HCT116 (cell line): Measurements from ENCODE around the gene GABRR2. TPM values are rescaled to one million over a fixed set of nuclear protein-coding genes. Genes with fewer than 3 reads are reported as not detected.

Experiments used
- ATAC-seq: fragments of 200-7000 bp; cut with Tn5 transposase; 2 replicates; pipeline ENCODE4 v1.9.1; 2020; ENCODE audit warnings: mild to moderate bottlenecking, moderate library complexity
- BruUV-seq: library from RNA; stranded (reverse); fragments of 400-500 nt; replicated peaks from 2 replicates; lab custom pipeline; 2021; lab: Mats Ljungman, UMichigan
- CTCF ChIA-PET: fragments of 300-600 bp; sonication (Branson Sonifier 250); formaldehyde crosslinking; loops from one replicate; lab custom pipeline; 2021; ENCODE audit warnings: antibody characterized with exemption; lab: Charles Lee
- POLR2A ChIA-PET: fragments of 300-600, 350-600 bp; sonication (Branson Sonifier 250); formaldehyde crosslinking; loops from one replicate; lab custom pipeline; 2021; ENCODE audit warnings: antibody characterized with exemption; lab: Charles Lee
- RAD21 ChIA-PET, 2 experiments: fragments of 300-600 bp; sonication (Branson Sonifier 250); formaldehyde crosslinking; loops; one replicate each; lab custom pipeline; 2023; ENCODE audit warnings: low total read pairs in 2 of 2; ENCODE audit not compliant: uncharacterized antibody in 2 of 2, unreplicated experiment in 2 of 2, low non-redundant PET in 1 of 2; lab: Charles Lee
- DNase-seq: peaks from one replicate; pipeline ENCODE4 v3.0.0-alpha.2; 2010; ENCODE audit warnings: low read depth, low spot score
- H2AFZ ChIP-seq: fragments of 200-600 bp; shearing (Covaris generic), sonication (generic); 2 replicates; pipeline ENCODE4 v1.6.1; 2017; ENCODE audit warnings: low read depth, mixed run types, mixed read lengths, antibody characterized with exemption, low read length; ENCODE audit not compliant: poor library complexity, severe bottlenecking
- H3K27ac ChIP-seq: 2 replicates; pipeline ENCODE4 v1.5.1; 2012; ENCODE audit warnings: low read depth, low read length
- H3K27me3 ChIP-seq: fragments of 200-600 bp; sonication (generic); 2 replicates; pipeline ENCODE4 v1.6.1; 2016; ENCODE audit warnings: mixed run types, low read length, mixed read lengths; ENCODE audit not compliant: insufficient read depth
- H3K36me3 ChIP-seq, 2 experiments: fragments of 200-500 bp in 1 of 2; fragments of 200-600 bp in 1 of 2; sonication (Bioruptor generic) in 1 of 2; sonication (generic) in 1 of 2; 2 replicates each; pipeline versions ENCODE4 v1.5.1 to v1.6.1; 2014 to 2016; ENCODE audit warnings: low read length in 2 of 2, inconsistent platforms in 1 of 2, mixed read lengths in 1 of 2, mixed run types in 1 of 2; ENCODE audit not compliant: insufficient read depth in 2 of 2, control insufficient read depth in 1 of 2
- H3K4me1 ChIP-seq, 2 experiments: fragments of 200-600 bp in 1 of 2; sonication (generic) in 1 of 2; 2 replicates each; pipeline versions ENCODE4 v1.5.1 to v1.6.1; 2012 to 2017; ENCODE audit warnings: low read length in 2 of 2, inconsistent platforms in 1 of 2, mild to moderate bottlenecking in 1 of 2, mixed read lengths in 1 of 2, mixed run types in 1 of 2, moderate library complexity in 1 of 2; ENCODE audit not compliant: insufficient read depth in 2 of 2, control insufficient read depth in 1 of 2
- H3K4me2 ChIP-seq: fragments of 200-600 bp; sonication (generic); 2 replicates; pipeline ENCODE4 v1.6.1; 2017; ENCODE audit warnings: mixed run types, low read length, mixed read lengths
- H3K4me3 ChIP-seq, 2 experiments: fragments of 200-600 bp in 1 of 2; sonication (generic) in 1 of 2; replicated peaks in 1 of 2; 2 replicates each; pipeline ENCODE4 v1.5.1; 2011 to 2016; ENCODE audit warnings: low read length in 2 of 2, control low read depth in 1 of 2, low read depth in 1 of 2, mild to moderate bottlenecking in 1 of 2, mixed read lengths in 1 of 2, mixed run types in 1 of 2
- H3K79me2 ChIP-seq: fragments of 200-600 bp; sonication (generic); 2 replicates; pipeline ENCODE4 v1.6.1; 2017; ENCODE audit warnings: mild to moderate bottlenecking, mixed run types, low read length, moderate library complexity, mixed read lengths; ENCODE audit not compliant: insufficient read depth
- H3K9ac ChIP-seq: fragments of 200-600 bp; sonication (generic); 2 replicates; pipeline ENCODE4 v1.6.1; 2016; ENCODE audit warnings: low read length, mixed read lengths
- H3K9me2 ChIP-seq: fragments of 200-600 bp; sonication (generic), shearing (Covaris generic); 2 replicates; pipeline ENCODE4 v1.6.1; 2017; ENCODE audit warnings: mixed run types, mild to moderate bottlenecking, moderate library complexity; ENCODE audit not compliant: insufficient read depth
- H3K9me3 ChIP-seq, 2 experiments: fragments of 200-500 bp in 1 of 2; fragments of 200-600 bp in 1 of 2; sonication (Bioruptor generic) in 1 of 2; sonication (generic) in 1 of 2; 2 replicates each; pipeline ENCODE4 v1.6.1; 2014 to 2017; ENCODE audit warnings: low read length in 2 of 2, mixed read lengths in 2 of 2, inconsistent platforms in 1 of 2, low read depth in 1 of 2, mild to moderate bottlenecking in 1 of 2, mixed run types in 1 of 2, moderate library complexity in 1 of 2; ENCODE audit not compliant: control insufficient read depth in 1 of 2, insufficient read depth in 1 of 2
- H4K20me1 ChIP-seq: fragments of 200-600 bp; sonication (generic), shearing (Covaris generic); 2 replicates; pipeline ENCODE4 v1.6.1; 2017; ENCODE audit warnings: mixed run types, mild to moderate bottlenecking, moderate library complexity; ENCODE audit not compliant: insufficient read depth
- ATF3 ChIP-seq: IDR thresholded peaks from 2 replicates; pipeline ENCODE4 v1.6.1; 2012
- CEBPB ChIP-seq: IDR thresholded peaks from 2 replicates; pipeline ENCODE4 v1.6.1; 2012; ENCODE audit warnings: low read depth
- EGR1 ChIP-seq: IDR thresholded peaks from 2 replicates; pipeline ENCODE4 v1.6.1; 2012; ENCODE audit warnings: low read depth
- EZH2 ChIP-seq: fragments of 200-600 bp; sonication (generic); IDR thresholded peaks from 2 replicates; pipeline ENCODE4 v1.6.1; 2017; ENCODE audit warnings: antibody characterized with exemption, mixed run types
- EZH2phosphoT487 ChIP-seq: fragments of 200-600 bp; IDR thresholded peaks from 2 replicates; pipeline ENCODE4 v1.6.1; 2018; ENCODE audit warnings: antibody characterized with exemption, borderline replicate concordance
- FOSL1 ChIP-seq: IDR thresholded peaks from 2 replicates; pipeline ENCODE4 v1.6.1; 2012; ENCODE audit warnings: low read depth
- JUND ChIP-seq: IDR thresholded peaks from 2 replicates; pipeline ENCODE4 v1.6.1; 2012
- POLR2A ChIP-seq: IDR thresholded peaks from 2 replicates; pipeline ENCODE4 v1.7.0; 2011; ENCODE audit warnings: borderline replicate concordance; ENCODE audit not compliant: insufficient read depth, insufficient read length; ENCODE audit errors: extremely low read depth
- SIN3A ChIP-seq: IDR thresholded peaks from 2 replicates; pipeline ENCODE4 v1.6.1; 2012; ENCODE audit warnings: low read depth
- ZFX ChIP-seq: fragments of 450-650 bp; IDR thresholded peaks from 2 replicates; pipeline ENCODE4 v1.6.1; 2017
- ZNF274 ChIP-seq: fragments of 200-500 bp; sonication (Bioruptor generic); IDR thresholded peaks from 2 replicates; pipeline ENCODE4 v1.6.1; 2014; ENCODE audit warnings: mild to moderate bottlenecking, low read depth, low read length, inconsistent platforms
- intact Hi-C: fragments of 100-400 bp; cut with micrococcal nuclease; formaldehyde crosslinking; loops from 2 replicates; pipeline ENCODE4 v1.10.0; 2022
- total RNA-seq: library from RNA; stranded (reverse); gene quantifications from one replicate; pipeline ENCODE4 v1.2.1, GENCODE V29; 2021; ENCODE audit not compliant: unreplicated experiment
- TF ChIP-seq, protein P1 (sequence below): IDR thresholded peaks from 2 replicates; pipeline ENCODE4 v1.6.1; 2012; ENCODE audit warnings: low read depth
- TF ChIP-seq, protein P2 (sequence below): IDR thresholded peaks from 2 replicates; pipeline ENCODE4 v1.6.1; 2011; ENCODE audit warnings: mild to moderate bottlenecking, low read length, moderate library complexity; ENCODE audit not compliant: insufficient replicate concordance; ENCODE audit errors: extremely low read depth

GABRR2 gene
- total RNA-seq, 1 experiment from 2014 or later, result 0.57 TPM

DNA sequence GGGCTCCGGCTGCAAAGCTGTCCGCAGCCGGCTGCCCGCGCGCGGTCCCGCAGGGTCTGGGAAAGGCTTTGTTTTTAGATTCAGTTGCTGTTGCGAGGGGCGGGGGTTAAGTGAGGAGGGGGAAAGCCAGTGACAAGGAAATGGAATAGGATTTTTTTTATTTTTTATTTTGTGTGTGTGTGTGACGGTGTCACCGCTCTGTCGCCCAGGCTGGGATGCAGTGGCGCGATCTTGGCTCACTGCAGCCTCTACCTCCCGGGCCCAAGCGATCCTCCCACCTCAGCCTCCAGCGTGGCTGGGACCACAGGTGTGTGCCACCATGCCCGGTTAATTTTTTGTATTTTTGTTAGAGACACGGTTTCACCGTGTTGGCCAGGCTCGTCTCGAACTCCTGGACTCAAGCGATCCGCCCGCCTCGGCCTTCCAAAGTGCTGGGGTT lies 38.0 kb upstream of the GABRR2 start:
- peak overlapping the region; percentile 73 for H3K4me2 ChIP-seq
- TF ChIP-seq SIN3A (no peak), POLR2A (no peak), ZFX (no peak), ATF3 (no peak), CEBPB (no peak), JUND (no peak), FOSL1 (no peak), EZH2phosphoT487 (no peak), EZH2 (no peak), ZNF274 (no peak), EGR1 (no peak)
- TF ChIP-seq, protein P1, sequence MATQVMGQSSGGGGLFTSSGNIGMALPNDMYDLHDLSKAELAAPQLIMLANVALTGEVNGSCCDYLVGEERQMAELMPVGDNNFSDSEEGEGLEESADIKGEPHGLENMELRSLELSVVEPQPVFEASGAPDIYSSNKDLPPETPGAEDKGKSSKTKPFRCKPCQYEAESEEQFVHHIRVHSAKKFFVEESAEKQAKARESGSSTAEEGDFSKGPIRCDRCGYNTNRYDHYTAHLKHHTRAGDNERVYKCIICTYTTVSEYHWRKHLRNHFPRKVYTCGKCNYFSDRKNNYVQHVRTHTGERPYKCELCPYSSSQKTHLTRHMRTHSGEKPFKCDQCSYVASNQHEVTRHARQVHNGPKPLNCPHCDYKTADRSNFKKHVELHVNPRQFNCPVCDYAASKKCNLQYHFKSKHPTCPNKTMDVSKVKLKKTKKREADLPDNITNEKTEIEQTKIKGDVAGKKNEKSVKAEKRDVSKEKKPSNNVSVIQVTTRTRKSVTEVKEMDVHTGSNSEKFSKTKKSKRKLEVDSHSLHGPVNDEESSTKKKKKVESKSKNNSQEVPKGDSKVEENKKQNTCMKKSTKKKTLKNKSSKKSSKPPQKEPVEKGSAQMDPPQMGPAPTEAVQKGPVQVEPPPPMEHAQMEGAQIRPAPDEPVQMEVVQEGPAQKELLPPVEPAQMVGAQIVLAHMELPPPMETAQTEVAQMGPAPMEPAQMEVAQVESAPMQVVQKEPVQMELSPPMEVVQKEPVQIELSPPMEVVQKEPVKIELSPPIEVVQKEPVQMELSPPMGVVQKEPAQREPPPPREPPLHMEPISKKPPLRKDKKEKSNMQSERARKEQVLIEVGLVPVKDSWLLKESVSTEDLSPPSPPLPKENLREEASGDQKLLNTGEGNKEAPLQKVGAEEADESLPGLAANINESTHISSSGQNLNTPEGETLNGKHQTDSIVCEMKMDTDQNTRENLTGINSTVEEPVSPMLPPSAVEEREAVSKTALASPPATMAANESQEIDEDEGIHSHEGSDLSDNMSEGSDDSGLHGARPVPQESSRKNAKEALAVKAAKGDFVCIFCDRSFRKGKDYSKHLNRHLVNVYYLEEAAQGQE, result no peak
- TF ChIP-seq, protein P2, sequence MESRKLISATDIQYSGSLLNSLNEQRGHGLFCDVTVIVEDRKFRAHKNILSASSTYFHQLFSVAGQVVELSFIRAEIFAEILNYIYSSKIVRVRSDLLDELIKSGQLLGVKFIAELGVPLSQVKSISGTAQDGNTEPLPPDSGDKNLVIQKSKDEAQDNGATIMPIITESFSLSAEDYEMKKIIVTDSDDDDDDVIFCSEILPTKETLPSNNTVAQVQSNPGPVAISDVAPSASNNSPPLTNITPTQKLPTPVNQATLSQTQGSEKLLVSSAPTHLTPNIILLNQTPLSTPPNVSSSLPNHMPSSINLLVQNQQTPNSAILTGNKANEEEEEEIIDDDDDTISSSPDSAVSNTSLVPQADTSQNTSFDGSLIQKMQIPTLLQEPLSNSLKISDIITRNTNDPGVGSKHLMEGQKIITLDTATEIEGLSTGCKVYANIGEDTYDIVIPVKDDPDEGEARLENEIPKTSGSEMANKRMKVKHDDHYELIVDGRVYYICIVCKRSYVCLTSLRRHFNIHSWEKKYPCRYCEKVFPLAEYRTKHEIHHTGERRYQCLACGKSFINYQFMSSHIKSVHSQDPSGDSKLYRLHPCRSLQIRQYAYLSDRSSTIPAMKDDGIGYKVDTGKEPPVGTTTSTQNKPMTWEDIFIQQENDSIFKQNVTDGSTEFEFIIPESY, result no peak
- DNase-seq, result no peak
- H3K9ac ChIP-seq, result peak overlapping the region; percentile 85
- peak overlapping the region; percentile 79 for H3K27ac ChIP-seq
- intact Hi-C loops, result loop anchor here (5.0 kb wide), 1 partner anchor 56 kb away; no protein-coding TSS in a partner anchor
- H3K9me3 ChIP-seq, result no peaks in the 10 kb centered on the region
- H3K4me3 ChIP-seq, result peak overlapping the region; percentile 64 to 71
- H3K79me2 ChIP-seq, result peaks cover 39% of the 10 kb centered on the region
- POLR2A ChIA-PET, result interaction anchor here (0.8 kb wide), 2 partner anchors 10 to 55 kb away, joined by 3 to 4 read pairs; no protein-coding TSS in a partner anchor
- H3K36me3 ChIP-seq, result no peaks in the 10 kb centered on the region
- ATAC-seq, result peak; percentile 2; the same call in 1 of the 2 replicates
- H3K9me2 ChIP-seq, result no peaks in the 10 kb centered on the region
- H3K4me1 ChIP-seq, result peaks cover 14 to 21% of the 10 kb centered on the region in 2 experiments
- H4K20me1 ChIP-seq, result no peaks in the 10 kb centered on the region
- RAD21 ChIA-PET, result interaction anchor here in 1 of 2 experiments (0.7 to 0.8 kb wide), 2 partner anchors 55 to 401 kb away, joined by 3 to 4 read pairs; no protein-coding TSS in a partner anchor
- TSS peak; percentile 93 for BruUV-seq
- H3K27me3 ChIP-seq, result no peaks in the 10 kb centered on the region
- H2AFZ ChIP-seq, result no peak overlapping the region
- CTCF ChIA-PET, result interaction anchor here (2.3 kb wide), 1 partner anchor 19 kb away, joined by 9 read pairs; no protein-coding TSS in a partner anchor
